K562 (cell line): ENCODE data around the gene FGF14. TPM values are rescaled to one million over a fixed set of nuclear protein-coding genes. Genes with fewer than 3 reads are reported as not detected.

ENCODE experiments used
- ATAC-seq: fragments of 200-7000 bp; cut with Tn5 transposase; 3 replicates; pipeline ENCODE4 v1.9.1; 2020; ENCODE audit warnings: moderate library complexity
- BruUV-seq: library from RNA; stranded (reverse); fragments of 400-500 nt; replicated peaks from 2 replicates; lab custom pipeline; 2021; lab: Mats Ljungman, UMichigan
- CTCF ChIA-PET: fragments of 300-600 bp; formaldehyde crosslinking; extraction: SDS; loops from one replicate; lab custom pipeline; 2021; ENCODE audit warnings: low intra/inter-chr PET ratio; lab: Yijun Ruan, JAX
- POLR2A ChIA-PET: fragments of 300-600, 350-650 bp; sonication (Branson Sonifier 250); formaldehyde crosslinking; extraction: SDS; loops from one replicate; lab custom pipeline; 2021; ENCODE audit warnings: antibody characterized with exemption, inconsistent platforms; lab: Yijun Ruan, JAX
- DNase-seq, 4 experiments: peaks; one replicate each; pipeline versions ENCODE4 v3.0.0 to v3.0.0-alpha.2; 2011 to 2018; ENCODE audit warnings: low spot score in 3 of 4, mixed read lengths in 3 of 4; ENCODE audit errors: extremely low read depth in 1 of 4
- FAIRE-seq: peaks from 2 replicates; lab custom pipeline; 2011; peaks lifted over from hg19 to GRCh38; lab: Jason Lieb, UNC
- H2AFZ ChIP-seq: 2 replicates; pipeline ENCODE4 v1.6.0; 2011; ENCODE audit warnings: low read depth, low read length, control low read depth, inconsistent platforms
- H3K27ac ChIP-seq: fragments of 200-600 bp; 3 replicates; pipeline ENCODE4 v1.8.0; 2011; ENCODE audit warnings: low read depth, mild to moderate bottlenecking, control low read depth, inconsistent platforms, low read length, moderate library complexity, mixed read lengths; ENCODE audit errors: extremely low read depth
- H3K27me3 ChIP-seq, 2 experiments: fragments of 300-600 bp in 1 of 2; 2 replicates in 1 of 2; 3 replicates in 1 of 2; pipeline versions ENCODE4 v1.6.0 to v1.8.0; 2011; ENCODE audit warnings: inconsistent platforms in 2 of 2, low read length in 2 of 2, mild to moderate bottlenecking in 1 of 2, mixed read lengths in 1 of 2, moderate library complexity in 1 of 2; ENCODE audit not compliant: control insufficient read depth in 2 of 2, insufficient read depth in 2 of 2
- H3K36me3 ChIP-seq: fragments of 300-600 bp; 3 replicates; pipeline ENCODE4 v1.8.0; 2011; ENCODE audit warnings: mild to moderate bottlenecking, low read length, inconsistent platforms; ENCODE audit not compliant: control insufficient read depth, insufficient read depth
- H3K4me1 ChIP-seq, 2 experiments: fragments of 200-600 bp in 1 of 2; replicated peaks in 1 of 2; 2 replicates in 1 of 2; 3 replicates in 1 of 2; pipeline versions ENCODE4 v1.5.1 to v1.8.0; 2011; ENCODE audit warnings: inconsistent platforms in 2 of 2, low read length in 2 of 2, mild to moderate bottlenecking in 1 of 2, mixed read lengths in 1 of 2, moderate library complexity in 1 of 2; ENCODE audit not compliant: control insufficient read depth in 2 of 2, insufficient read depth in 2 of 2
- H3K4me2 ChIP-seq: 2 replicates; pipeline ENCODE4 v1.6.1; 2011; ENCODE audit warnings: low read length, control low read depth, inconsistent platforms, mixed read lengths; ENCODE audit not compliant: insufficient read depth
- H3K4me3 ChIP-seq: fragments of 200-600 bp; sonication (generic), shearing (Covaris generic); 2 replicates; pipeline ENCODE4 v1.5.1; 2016; ENCODE audit warnings: control low read depth, inconsistent platforms
- H3K79me2 ChIP-seq: fragments of 200-600 bp; 3 replicates; pipeline ENCODE4 v1.8.0; 2011; ENCODE audit warnings: low read length, inconsistent platforms; ENCODE audit not compliant: control insufficient read depth, insufficient read depth
- H3K9ac ChIP-seq, 2 experiments: 2 replicates each; pipeline versions ENCODE4 v1.6.0 to v1.6.1; 2011; ENCODE audit warnings: low read depth in 2 of 2, low read length in 2 of 2, control low read depth in 1 of 2, inconsistent platforms in 1 of 2, mild to moderate bottlenecking in 1 of 2, mixed read lengths in 1 of 2; ENCODE audit not compliant: insufficient read depth in 1 of 2
- H3K9me1 ChIP-seq: one replicate; pipeline ENCODE4 v1.6.0; 2011; ENCODE audit warnings: inconsistent platforms, mild to moderate bottlenecking, low read length, moderate library complexity; ENCODE audit not compliant: control insufficient read depth, insufficient read depth
- H3K9me3 ChIP-seq: replicated peaks from 2 replicates; pipeline ENCODE4 v1.5.1; 2011; ENCODE audit warnings: low read depth, low read length, inconsistent platforms; ENCODE audit not compliant: control insufficient read depth, insufficient read depth
- H4K20me1 ChIP-seq: replicated peaks from 2 replicates; pipeline ENCODE4 v1.6.1; 2011; ENCODE audit warnings: low read length, inconsistent platforms, mixed read lengths; ENCODE audit not compliant: control insufficient read depth, insufficient read depth
- FOSL1 ChIP-seq: fragments of 200-800 bp; sonication (Bioruptor generic); conservative IDR thresholded peaks from 2 replicates; pipeline ENCODE4 v1.6.1; 2016; ENCODE audit warnings: missing genetic modification characterization, missing compliant biosample characterization
- MTA1 ChIP-seq: fragments of 450-650 bp; IDR thresholded peaks from 2 replicates; pipeline ENCODE4 v1.6.1; 2017; ENCODE audit warnings: borderline replicate concordance
- NFRKB ChIP-seq: fragments of 450-650 bp; IDR thresholded peaks from 2 replicates; pipeline ENCODE4 v1.6.1; 2016; ENCODE audit warnings: low read depth
- PTRF ChIP-seq: fragments of 450-650 bp; IDR thresholded peaks from 2 replicates; pipeline ENCODE4 v1.6.1; 2016; ENCODE audit warnings: mild to moderate bottlenecking, missing genetic modification characterization, missing compliant biosample characterization
- TAL1 ChIP-seq: fragments of 450-650 bp; IDR thresholded peaks from 2 replicates; pipeline ENCODE4 v1.6.1; 2016; ENCODE audit warnings: mild to moderate bottlenecking
- ZNF436 ChIP-seq: fragments of 250-450, 450-650 bp; sonication (Bioruptor Pico); formaldehyde crosslinking; IDR thresholded peaks from 2 replicates; pipeline ENCODE4 v1.7.0; 2020; ENCODE audit warnings: mild to moderate bottlenecking
- ZNF583 ChIP-seq: fragments of 250-450 bp; sonication (Bioruptor Pico); IDR thresholded peaks from 2 replicates; pipeline ENCODE4 v1.4.0; 2020
- ZNF76 ChIP-seq: fragments of 250-450 bp; sonication (Bioruptor Pico); IDR thresholded peaks from 2 replicates; pipeline ENCODE4 v1.4.0; 2020; ENCODE audit warnings: mild to moderate bottlenecking, moderate library complexity, borderline replicate concordance
- WGBS: fragments of 100-300 bp; shearing (Covaris generic); methylation state at CpG from one replicate; pipeline ENCODE4 v1.1.6; 2016; ENCODE audit warnings: low coverage, mixed read lengths; ENCODE audit not compliant: insufficient coverage; ENCODE audit errors: missing lambda C conversion rate; 5-methylcytosine and 5-hydroxymethylcytosine counted together
- in situ Hi-C: fragments of 300-500 bp; cut with MboI; formaldehyde crosslinking; loops from 4 replicates; pipeline ENCODE4 v1.15.0; 2018; ENCODE audit warnings: inconsistent platforms, mixed read lengths
- intact Hi-C: fragments of 100-400 bp; cut with micrococcal nuclease; formaldehyde crosslinking; loops from 2 replicates; pipeline ENCODE4 v1.14.2; 2022
- polyA plus RNA-seq, 8 experiments: library from polyadenylated mRNA; depleted of rRNA in 4 of 8; stranded (reverse) in 5 of 8; unstranded in 3 of 8; fragments of >200 nt; fragmentation: Nextera tagmentation in 2 of 8; fragmentation: Illumina TruSeq in 1 of 8; extraction: Ambion mirVana in 2 of 8; extraction: Trizol in 1 of 8; gene quantifications; 2 replicates each; pipeline versions ENCODE4 v1.2.1 to v1.2.3, GENCODE V29; 2011 to 2014; ENCODE audit warnings: inconsistent platforms in 1 of 8, missing spikeins in 1 of 8
- total RNA-seq, 7 experiments: library from RNA; depleted of rRNA in 6 of 7; stranded (reverse); fragments of >200 nt in 6 of 7; fragmentation: Illumina TruSeq in 2 of 7; extraction: Trizol in 2 of 7; gene quantifications; 2 replicates each; pipeline versions ENCODE4 v1.2.1 to v1.2.3, GENCODE V29; 2011 to 2021; ENCODE audit warnings: low replicate concordance in 1 of 7
- TF ChIP-seq, protein P1 (sequence below): fragments of 250-450 bp; sonication (Bioruptor Pico); IDR thresholded peaks from 2 replicates; pipeline ENCODE4 v1.5.0; 2021
- TF ChIP-seq, protein P2 (sequence below): fragments of 450-650 bp; formaldehyde crosslinking; IDR thresholded peaks from 2 replicates; pipeline ENCODE4 v1.4.0; 2020; ENCODE audit warnings: mild to moderate bottlenecking, mixed read lengths
- TF ChIP-seq, protein P3 (sequence below), 2 experiments: fragments of 450-650 bp; IDR thresholded peaks; 2 replicates each; pipeline ENCODE4 v1.6.1; 2018; ENCODE audit warnings: mild to moderate bottlenecking in 2 of 2, low read depth in 1 of 2; ENCODE audit not compliant: partially characterized antibody in 2 of 2
- TF ChIP-seq, protein P4 (sequence below): sonication (generic); formaldehyde crosslinking; IDR thresholded peaks from 2 replicates; pipeline ENCODE4 v1.8.1; 2022; ENCODE audit warnings: missing genetic modification reagents

FGF14 gene
- total and polyA plus RNA-seq, 9 of the 15 experiments (the other 6 are each of a cell fraction or from before 2014, with no cell fraction given) = not detected

DNA sequence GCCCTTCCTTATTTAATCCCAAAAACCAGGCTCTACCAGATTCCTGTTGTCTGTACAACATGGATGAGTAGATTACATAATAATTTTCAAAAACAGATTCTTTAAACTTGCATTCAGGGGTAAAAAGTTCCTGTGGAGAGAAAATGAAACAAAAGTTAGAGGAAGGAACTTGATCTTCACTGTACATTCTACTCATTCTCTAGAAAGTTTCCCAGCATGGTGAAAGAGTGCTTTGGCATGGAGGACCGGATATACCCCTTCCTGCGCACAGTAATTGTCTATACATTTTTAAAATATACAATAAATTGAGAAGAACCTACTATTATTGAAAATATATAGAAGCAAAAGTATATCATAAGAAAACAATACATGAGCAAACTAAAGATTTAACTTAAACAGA lies 675.2 kb downstream of the FGF14 start:
- no peak overlapping the region for H3K4me3 ChIP-seq
- 0% methylated on average over 2 of the region's 2 CpGs for WGBS
- no peak for FAIRE-seq
- no peak overlapping the region for H3K9ac ChIP-seq
- H3K4me2 ChIP-seq = no peak overlapping the region
- H3K27ac ChIP-seq = no peak overlapping the region
- no peaks in the 10 kb centered on the region for H3K79me2 ChIP-seq
- H3K4me1 ChIP-seq = no peaks in the 10 kb centered on the region
- H3K9me1 ChIP-seq = no peaks in the 10 kb centered on the region
- in situ Hi-C loops (no loop called here), intact Hi-C loops (no loop called here)
- no peaks in the 10 kb centered on the region for H3K36me3 ChIP-seq
- POLR2A ChIA-PET = no interaction called here
- CTCF ChIA-PET = no interaction called here
- H4K20me1 ChIP-seq = no peaks in the 10 kb centered on the region
- TF ChIP-seq MTA1 (no peak), PTRF (no peak), ZNF583 (CRISPR knock-in tag) (no peak), FOSL1 (tag) (no peak), ZNF76 (CRISPR knock-in tag) (no peak), ZNF436 (no peak), NFRKB (no peak), TAL1 (no peak)
- TF ChIP-seq, protein P1, sequence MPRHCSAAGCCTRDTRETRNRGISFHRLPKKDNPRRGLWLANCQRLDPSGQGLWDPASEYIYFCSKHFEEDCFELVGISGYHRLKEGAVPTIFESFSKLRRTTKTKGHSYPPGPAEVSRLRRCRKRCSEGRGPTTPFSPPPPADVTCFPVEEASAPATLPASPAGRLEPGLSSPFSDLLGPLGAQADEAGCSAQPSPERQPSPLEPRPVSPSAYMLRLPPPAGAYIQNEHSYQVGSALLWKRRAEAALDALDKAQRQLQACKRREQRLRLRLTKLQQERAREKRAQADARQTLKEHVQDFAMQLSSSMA (CRISPR knock-in tag) = no peak
- TF ChIP-seq, protein P2, sequence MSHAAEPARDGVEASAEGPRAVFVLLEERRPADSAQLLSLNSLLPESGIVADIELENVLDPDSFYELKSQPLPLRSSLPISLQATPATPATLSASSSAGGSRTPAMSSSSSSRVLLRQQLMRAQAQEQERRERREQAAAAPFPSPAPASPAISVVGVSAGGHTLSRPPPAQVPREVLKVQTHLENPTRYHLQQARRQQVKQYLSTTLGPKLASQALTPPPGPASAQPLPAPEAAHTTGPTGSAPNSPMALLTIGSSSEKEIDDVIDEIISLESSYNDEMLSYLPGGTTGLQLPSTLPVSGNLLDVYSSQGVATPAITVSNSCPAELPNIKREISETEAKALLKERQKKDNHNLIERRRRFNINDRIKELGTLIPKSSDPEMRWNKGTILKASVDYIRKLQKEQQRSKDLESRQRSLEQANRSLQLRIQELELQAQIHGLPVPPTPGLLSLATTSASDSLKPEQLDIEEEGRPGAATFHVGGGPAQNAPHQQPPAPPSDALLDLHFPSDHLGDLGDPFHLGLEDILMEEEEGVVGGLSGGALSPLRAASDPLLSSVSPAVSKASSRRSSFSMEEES (CRISPR knock-in tag) = no peak
- TF ChIP-seq, protein P3, sequence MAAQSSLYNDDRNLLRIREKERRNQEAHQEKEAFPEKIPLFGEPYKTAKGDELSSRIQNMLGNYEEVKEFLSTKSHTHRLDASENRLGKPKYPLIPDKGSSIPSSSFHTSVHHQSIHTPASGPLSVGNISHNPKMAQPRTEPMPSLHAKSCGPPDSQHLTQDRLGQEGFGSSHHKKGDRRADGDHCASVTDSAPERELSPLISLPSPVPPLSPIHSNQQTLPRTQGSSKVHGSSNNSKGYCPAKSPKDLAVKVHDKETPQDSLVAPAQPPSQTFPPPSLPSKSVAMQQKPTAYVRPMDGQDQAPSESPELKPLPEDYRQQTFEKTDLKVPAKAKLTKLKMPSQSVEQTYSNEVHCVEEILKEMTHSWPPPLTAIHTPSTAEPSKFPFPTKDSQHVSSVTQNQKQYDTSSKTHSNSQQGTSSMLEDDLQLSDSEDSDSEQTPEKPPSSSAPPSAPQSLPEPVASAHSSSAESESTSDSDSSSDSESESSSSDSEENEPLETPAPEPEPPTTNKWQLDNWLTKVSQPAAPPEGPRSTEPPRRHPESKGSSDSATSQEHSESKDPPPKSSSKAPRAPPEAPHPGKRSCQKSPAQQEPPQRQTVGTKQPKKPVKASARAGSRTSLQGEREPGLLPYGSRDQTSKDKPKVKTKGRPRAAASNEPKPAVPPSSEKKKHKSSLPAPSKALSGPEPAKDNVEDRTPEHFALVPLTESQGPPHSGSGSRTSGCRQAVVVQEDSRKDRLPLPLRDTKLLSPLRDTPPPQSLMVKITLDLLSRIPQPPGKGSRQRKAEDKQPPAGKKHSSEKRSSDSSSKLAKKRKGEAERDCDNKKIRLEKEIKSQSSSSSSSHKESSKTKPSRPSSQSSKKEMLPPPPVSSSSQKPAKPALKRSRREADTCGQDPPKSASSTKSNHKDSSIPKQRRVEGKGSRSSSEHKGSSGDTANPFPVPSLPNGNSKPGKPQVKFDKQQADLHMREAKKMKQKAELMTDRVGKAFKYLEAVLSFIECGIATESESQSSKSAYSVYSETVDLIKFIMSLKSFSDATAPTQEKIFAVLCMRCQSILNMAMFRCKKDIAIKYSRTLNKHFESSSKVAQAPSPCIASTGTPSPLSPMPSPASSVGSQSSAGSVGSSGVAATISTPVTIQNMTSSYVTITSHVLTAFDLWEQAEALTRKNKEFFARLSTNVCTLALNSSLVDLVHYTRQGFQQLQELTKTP (IDR thresholded peaks at IDR 0.05; ENCODE audit: low read depth in 1 of 2, partially characterized antibody in 2 of 2) = no peak
- TF ChIP-seq, protein P4, sequence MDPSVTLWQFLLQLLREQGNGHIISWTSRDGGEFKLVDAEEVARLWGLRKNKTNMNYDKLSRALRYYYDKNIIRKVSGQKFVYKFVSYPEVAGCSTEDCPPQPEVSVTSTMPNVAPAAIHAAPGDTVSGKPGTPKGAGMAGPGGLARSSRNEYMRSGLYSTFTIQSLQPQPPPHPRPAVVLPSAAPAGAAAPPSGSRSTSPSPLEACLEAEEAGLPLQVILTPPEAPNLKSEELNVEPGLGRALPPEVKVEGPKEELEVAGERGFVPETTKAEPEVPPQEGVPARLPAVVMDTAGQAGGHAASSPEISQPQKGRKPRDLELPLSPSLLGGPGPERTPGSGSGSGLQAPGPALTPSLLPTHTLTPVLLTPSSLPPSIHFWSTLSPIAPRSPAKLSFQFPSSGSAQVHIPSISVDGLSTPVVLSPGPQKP (CRISPR knock-in tag) = no peak
- no peaks in the 10 kb centered on the region for H3K9me3 ChIP-seq
- DNase-seq = no peak
- H2AFZ ChIP-seq = no peak overlapping the region
- no peak for ATAC-seq
- no peaks in the 10 kb centered on the region for H3K27me3 ChIP-seq
- BruUV-seq = no TSS peak
